Parietal lobe (tissue), 2 donors: ENCODE results near the gene RMDN3. TPM values are rescaled to one million over a fixed set of nuclear protein-coding genes. Genes with fewer than 3 reads are reported as not detected.

Source experiments
- small RNA-seq: library from RNA; depleted of rRNA; stranded (forward); fragments of <200 nt; gene quantifications from one replicate; pipeline ENCODE3, GENCODE V24; 2014; ENCODE audit warnings: low replicate concordance
- total RNA-seq: library from RNA; depleted of rRNA; stranded (reverse); fragments of >200 nt; gene quantifications from one replicate; pipeline ENCODE4 v1.2.3, GENCODE V29; 2014

RMDN3 gene, protein sequence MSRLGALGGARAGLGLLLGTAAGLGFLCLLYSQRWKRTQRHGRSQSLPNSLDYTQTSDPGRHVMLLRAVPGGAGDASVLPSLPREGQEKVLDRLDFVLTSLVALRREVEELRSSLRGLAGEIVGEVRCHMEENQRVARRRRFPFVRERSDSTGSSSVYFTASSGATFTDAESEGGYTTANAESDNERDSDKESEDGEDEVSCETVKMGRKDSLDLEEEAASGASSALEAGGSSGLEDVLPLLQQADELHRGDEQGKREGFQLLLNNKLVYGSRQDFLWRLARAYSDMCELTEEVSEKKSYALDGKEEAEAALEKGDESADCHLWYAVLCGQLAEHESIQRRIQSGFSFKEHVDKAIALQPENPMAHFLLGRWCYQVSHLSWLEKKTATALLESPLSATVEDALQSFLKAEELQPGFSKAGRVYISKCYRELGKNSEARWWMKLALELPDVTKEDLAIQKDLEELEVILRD
- total RNA-seq = 20.7 TPM

DNA sequence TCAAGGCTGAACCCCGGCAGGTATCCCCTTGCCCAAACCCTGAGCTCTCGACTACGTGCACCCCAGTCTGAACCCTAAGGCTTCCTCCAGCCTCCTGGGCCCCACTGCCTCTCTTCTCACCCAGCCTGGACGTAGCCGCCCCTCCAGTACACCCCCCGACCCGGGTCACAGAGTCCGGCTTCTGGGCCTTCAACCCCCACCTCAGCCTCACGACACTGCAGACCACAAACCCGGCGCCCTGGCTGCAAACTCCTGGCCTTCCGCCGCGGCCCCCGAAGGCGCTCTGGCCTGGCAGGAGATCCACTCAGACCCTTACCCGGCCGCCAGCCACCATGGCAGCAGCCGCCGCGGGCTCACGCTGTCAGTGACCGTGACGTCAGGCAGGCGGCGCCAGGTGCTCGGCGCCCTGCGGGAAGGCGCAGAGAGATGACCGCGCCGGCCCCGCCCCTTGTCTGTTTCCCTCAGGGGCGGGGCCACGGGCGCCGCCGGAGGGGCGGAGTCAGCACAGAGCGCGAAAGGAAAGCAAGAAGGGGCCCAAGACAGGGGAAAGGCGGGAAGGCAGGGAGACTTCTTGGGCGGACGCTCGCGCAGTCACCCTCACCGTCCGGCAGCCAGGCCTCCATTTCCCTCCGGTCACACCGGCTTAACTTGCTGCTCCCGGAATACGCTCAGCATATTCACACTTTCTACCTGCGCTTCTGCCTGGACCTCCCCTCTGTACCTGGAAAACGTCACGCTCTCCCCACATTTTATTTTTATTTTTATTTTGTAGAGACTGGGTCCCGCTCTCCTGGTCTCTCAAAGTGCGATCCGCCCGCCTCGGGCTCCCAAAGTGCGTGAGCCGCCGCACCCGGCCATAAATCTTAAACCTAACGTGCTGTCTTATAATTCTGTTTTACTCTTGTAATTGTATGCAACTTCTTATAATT lies at the start of gene RMDN3:
TSS of gene RMDN3 (minus strand) at position 372 of the 929 bp plus-strand sequence. CDS start 471 bp downstream, outside the sequence.

DNA sequence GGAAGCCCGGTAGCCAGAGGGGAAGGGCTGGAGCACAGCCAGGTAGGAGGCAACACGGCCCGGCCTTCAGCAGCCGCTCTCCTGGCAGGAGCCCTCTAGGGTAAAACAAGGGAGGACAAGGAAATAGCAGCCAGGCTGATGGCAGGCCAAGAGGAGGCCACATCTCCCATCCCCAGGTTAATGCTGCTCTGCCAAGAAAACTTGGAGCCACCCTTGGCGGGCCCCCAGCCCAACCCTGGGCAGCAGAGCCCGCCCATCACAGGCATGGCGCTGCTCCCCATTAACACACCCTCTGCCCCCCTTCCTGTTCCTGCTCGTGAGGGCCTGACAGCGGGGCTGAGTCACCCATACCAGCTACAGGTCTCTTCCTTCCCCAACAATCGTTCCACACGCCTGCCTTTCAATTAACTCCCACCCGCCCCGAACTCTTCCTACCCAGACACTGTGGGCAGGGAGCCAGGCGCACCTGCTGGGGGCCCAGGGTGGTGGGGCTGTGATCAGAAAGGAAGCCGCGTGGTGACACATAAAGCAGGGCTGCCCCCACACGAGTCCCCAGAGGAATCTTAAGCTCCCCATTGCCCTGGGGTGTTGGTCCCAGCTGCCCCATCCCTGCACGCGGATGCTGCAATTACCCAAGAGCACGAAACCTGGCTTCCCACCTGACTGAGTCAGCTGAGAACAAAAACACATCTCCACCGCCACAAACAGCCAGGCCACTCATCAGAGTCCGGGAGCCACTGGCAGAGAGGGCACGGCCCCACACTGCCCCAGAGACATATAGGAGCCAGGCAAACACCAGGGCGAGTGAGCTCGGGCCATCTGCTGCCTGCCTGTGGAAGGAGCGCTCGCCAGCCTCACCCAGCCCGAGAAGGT lies 14.5 kb upstream of the RMDN3 start, which contains the start of gene C15orf62:
TSS of gene C15orf62 (plus strand) at position 707 of the 873 bp plus-strand sequence. CDS start 516 bp downstream, outside the sequence.

GRCh38 chr15:40763801-40764628 lies 9.0 kb upstream of the RMDN3 start, which contains the start of gene GCHFR:
TSS of gene GCHFR (plus strand) at chr15:40764068. CDS start at chr15:40764181, 113 bp downstream.

GRCh38 chr15:40694688-40695468 lies 60.2 kb downstream of the RMDN3 start, which contains the start of gene RAD51:
TSS of gene RAD51 (plus strand) at chr15:40695174. CDS start at chr15:40698759, 3,585 bp downstream.

Small RNAs within 50 kb of the gene (small RNA-seq; reads per million reads assigned to genes)
- not detected for gene SUMO2P15

Other genes starting within 250 kb of the RMDN3 start
- gene CCDC32, start 190.2 kb downstream of the RMDN3 start, total RNA-seq = 26.0 TPM
- gene RPUSD2, start 186.0 kb downstream of the RMDN3 start, total RNA-seq = 11.0 TPM
- 10.6 TPM for gene KNL1, start 161.0 kb downstream of the RMDN3 start, total RNA-seq
- gene RAD51, start 60.1 kb downstream of the RMDN3 start, total RNA-seq = 1.9 TPM
- 4.4 TPM for gene GCHFR, start 8.8 kb upstream of the RMDN3 start, total RNA-seq
- 0.31 TPM for gene C15orf62, start 14.7 kb upstream of the RMDN3 start, total RNA-seq
- 22.5 TPM for gene ZFYVE19, start 51.8 kb upstream of the RMDN3 start, total RNA-seq
- gene DNAJC17, start 52.2 kb upstream of the RMDN3 start, total RNA-seq = 31.9 TPM
- gene PPP1R14D, start 73.5 kb upstream of the RMDN3 start, total RNA-seq = not detected
- 2.5 TPM for gene SPINT1, start 88.8 kb upstream of the RMDN3 start, total RNA-seq
- 8.1 TPM for gene RHOV, start 119.0 kb upstream of the RMDN3 start, total RNA-seq
- 26.3 TPM for gene VPS18, start 139.2 kb upstream of the RMDN3 start, total RNA-seq
- gene DLL4, start 174.1 kb upstream of the RMDN3 start, total RNA-seq = 6.3 TPM
- gene CHAC1, start 198.2 kb upstream of the RMDN3 start, total RNA-seq = 4.4 TPM